Esophagus squamous epithelium (tissue), 5 donors: ENCODE data around the gene PLA2G3. TPM values are rescaled to one million over a fixed set of nuclear protein-coding genes. Genes with fewer than 3 reads are reported as not detected.
A peak's percentile ranks its signal among the peaks of the same experiment; 100 is the strongest.

Source experiments
- DNase-seq: peaks from one replicate; lab custom pipeline; 2025; lab: John Stamatoyannopoulos, UW
- H3K27ac ChIP-seq, 4 donors: fragments of 200-600 bp; sonication (generic); one replicate each; pipeline ENCODE4 v1.5.1; 2016 to 2019; ENCODE audit warnings: mild to moderate bottlenecking in 1 of 4
- H3K27me3 ChIP-seq, 4 donors: fragments of 200-600 bp; sonication (generic); 1 replicate in 3 of 4; 2 replicates in 1 of 4; pipeline versions ENCODE4 v1.5.1 to v1.6.0; 2017 to 2021; ENCODE audit warnings: antibody characterized with exemption in 1 of 4
- H3K36me3 ChIP-seq, 3 donors: fragments of 200-600 bp; sonication (generic); one replicate each; pipeline ENCODE4 v1.5.1; 2016 to 2019
- H3K4me1 ChIP-seq, 3 donors: fragments of 200-600 bp; sonication (generic); one replicate each; pipeline ENCODE4 v1.5.1; 2017 to 2019
- H3K4me3 ChIP-seq, 4 donors: fragments of 200-600 bp; sonication (generic); 1 replicate in 3 of 4; 2 replicates in 1 of 4; pipeline ENCODE4 v1.5.1; 2016 to 2019; ENCODE audit warnings: mild to moderate bottlenecking in 2 of 4, moderate library complexity in 1 of 4
- H3K9me3 ChIP-seq, 3 donors: fragments of 200-600 bp; sonication (generic); one replicate each; pipeline ENCODE4 v1.5.1; 2016 to 2019
- POLR2A ChIP-seq, 4 donors: fragments of 450-650 bp; IDR thresholded peaks; one replicate each; pipeline ENCODE4 v1.6.1; 2017; ENCODE audit warnings: antibody characterized with exemption in 4 of 4, mild to moderate bottlenecking in 4 of 4, moderate library complexity in 3 of 4
- WGBS, 2 donors: methylation state at CpG; one replicate each; pipeline ENCODE4 v1.1.5; 2018; 5-methylcytosine and 5-hydroxymethylcytosine counted together
- intact Hi-C: fragments of 100-400 bp; cut with DNase I; formaldehyde crosslinking; loops from one replicate; pipeline ENCODE4 v1.15.0; 2022
- total RNA-seq, 4 donors: library from RNA; depleted of rRNA; stranded (reverse); fragments of >200 nt; gene quantifications; one replicate each; pipeline ENCODE4 v1.1.0, GENCODE V29; 2016
- TF ChIP-seq, protein P1 (sequence below), 6 experiments: fragments of 450-650 bp in 4 of 6; fragments of 200-600 bp in 2 of 6; sonication (generic) in 2 of 6; IDR thresholded peaks; one replicate each; pipeline ENCODE4 v1.5.1; 2016 to 2019; ENCODE audit warnings: antibody characterized with exemption in 6 of 6, mild to moderate bottlenecking in 4 of 6, moderate library complexity in 4 of 6
- donor health status: DM: yes; HTN: yes; CAD: no.

Gene PLA2G3
- total RNA-seq, 4 donors from 2014 or later, result 5.0 to 27.0 (median 7.8) TPM

DNA sequence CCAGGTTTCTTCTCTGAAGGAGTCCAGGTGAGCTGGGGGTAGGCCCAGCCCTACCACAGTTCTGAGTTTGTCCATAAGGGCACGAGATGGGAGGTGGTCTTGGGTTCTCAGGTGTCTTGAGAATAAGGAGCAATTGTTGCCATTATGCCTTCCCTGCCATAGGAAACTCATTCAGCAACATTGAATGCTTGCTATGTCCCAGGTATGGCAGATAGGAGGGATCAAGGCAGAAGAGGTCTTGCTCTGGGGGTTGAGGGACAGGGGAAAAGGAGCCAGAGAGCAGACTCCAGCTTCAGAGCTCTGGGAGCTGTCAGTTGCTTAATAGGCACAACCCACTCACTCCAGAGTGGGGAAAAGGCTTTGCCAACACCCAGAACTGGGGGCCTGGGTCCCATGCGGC lies 37.2 kb downstream of the PLA2G3 start:
- no peak overlapping the region for H3K4me3 ChIP-seq
- DNase-seq, result no peak
- H3K27ac ChIP-seq, result peak overlapping the region; percentile 58 to 95 (median 90)
- H3K27me3 ChIP-seq, result no peaks in the 10 kb centered on the region
- peaks cover 17 to 97% (median 31%) of the 10 kb centered on the region in 3 donors for H3K4me1 ChIP-seq
- H3K36me3 ChIP-seq, result peaks cover 8 to 51% (median 13%) of the 10 kb centered on the region in 3 donors
- 55 to 71% methylated on average over 1 to 2 of the region's 2 CpGs for WGBS, 2 donors
- no peaks in the 10 kb centered on the region for H3K9me3 ChIP-seq
- intact Hi-C loops, result no loop called here
- no peak for TF ChIP-seq POLR2A (IDR thresholded peaks at IDR 0.05)
- TF ChIP-seq, protein P1, sequence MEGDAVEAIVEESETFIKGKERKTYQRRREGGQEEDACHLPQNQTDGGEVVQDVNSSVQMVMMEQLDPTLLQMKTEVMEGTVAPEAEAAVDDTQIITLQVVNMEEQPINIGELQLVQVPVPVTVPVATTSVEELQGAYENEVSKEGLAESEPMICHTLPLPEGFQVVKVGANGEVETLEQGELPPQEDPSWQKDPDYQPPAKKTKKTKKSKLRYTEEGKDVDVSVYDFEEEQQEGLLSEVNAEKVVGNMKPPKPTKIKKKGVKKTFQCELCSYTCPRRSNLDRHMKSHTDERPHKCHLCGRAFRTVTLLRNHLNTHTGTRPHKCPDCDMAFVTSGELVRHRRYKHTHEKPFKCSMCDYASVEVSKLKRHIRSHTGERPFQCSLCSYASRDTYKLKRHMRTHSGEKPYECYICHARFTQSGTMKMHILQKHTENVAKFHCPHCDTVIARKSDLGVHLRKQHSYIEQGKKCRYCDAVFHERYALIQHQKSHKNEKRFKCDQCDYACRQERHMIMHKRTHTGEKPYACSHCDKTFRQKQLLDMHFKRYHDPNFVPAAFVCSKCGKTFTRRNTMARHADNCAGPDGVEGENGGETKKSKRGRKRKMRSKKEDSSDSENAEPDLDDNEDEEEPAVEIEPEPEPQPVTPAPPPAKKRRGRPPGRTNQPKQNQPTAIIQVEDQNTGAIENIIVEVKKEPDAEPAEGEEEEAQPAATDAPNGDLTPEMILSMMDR (IDR thresholded peaks at IDR 0.05), result no peak

DNA sequence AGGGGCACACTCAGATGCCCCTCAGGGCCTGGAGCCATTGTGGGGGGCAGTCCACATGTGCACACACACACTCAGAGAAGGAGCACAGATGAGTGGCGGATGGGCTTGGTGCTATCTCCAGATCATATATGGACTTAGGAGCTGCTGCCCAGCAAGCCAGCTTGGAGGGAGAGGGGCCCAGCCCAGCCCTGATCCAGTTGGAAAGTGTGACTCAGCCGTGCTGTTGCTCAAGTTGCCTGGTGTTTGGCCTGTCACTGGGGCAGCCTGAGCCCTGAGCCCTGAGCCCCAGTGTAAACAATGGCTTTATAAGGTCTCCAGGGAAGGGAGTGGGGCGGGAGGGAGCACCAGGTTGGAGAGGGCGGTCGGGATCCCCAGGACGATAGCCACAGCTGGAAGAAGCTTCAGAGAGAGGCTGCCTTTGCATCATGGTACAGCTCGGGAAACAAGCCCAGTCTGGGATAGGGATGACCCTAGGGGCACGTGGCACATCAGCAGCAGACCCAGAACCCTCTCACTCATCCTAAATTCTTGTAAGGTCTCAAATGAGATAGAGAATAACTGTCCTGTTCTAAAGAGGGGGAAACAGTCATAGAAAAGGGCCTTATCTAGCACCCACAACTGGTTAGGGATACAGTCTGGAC lies 37.7 kb downstream of the PLA2G3 start:
- H3K27ac ChIP-seq, result peak overlapping the region; percentile 58 to 95 (median 90)
- H3K4me3 ChIP-seq, result no peak overlapping the region
- H3K9me3 ChIP-seq, result no peaks in the 10 kb centered on the region
- intact Hi-C loops, result no loop called here
- 60% methylated on average over 1 to 6 of the region's 8 CpGs for WGBS, 2 donors
- H3K4me1 ChIP-seq, result peaks cover 12 to 96% (median 28%) of the 10 kb centered on the region in 3 donors
- peaks cover 8 to 56% (median 13%) of the 10 kb centered on the region in 3 donors for H3K36me3 ChIP-seq
- DNase-seq, result no peak
- no peaks in the 10 kb centered on the region for H3K27me3 ChIP-seq
- no peak for TF ChIP-seq POLR2A (IDR thresholded peaks at IDR 0.05)
- TF ChIP-seq, protein P1 (IDR thresholded peaks at IDR 0.05), result no peak

DNA sequence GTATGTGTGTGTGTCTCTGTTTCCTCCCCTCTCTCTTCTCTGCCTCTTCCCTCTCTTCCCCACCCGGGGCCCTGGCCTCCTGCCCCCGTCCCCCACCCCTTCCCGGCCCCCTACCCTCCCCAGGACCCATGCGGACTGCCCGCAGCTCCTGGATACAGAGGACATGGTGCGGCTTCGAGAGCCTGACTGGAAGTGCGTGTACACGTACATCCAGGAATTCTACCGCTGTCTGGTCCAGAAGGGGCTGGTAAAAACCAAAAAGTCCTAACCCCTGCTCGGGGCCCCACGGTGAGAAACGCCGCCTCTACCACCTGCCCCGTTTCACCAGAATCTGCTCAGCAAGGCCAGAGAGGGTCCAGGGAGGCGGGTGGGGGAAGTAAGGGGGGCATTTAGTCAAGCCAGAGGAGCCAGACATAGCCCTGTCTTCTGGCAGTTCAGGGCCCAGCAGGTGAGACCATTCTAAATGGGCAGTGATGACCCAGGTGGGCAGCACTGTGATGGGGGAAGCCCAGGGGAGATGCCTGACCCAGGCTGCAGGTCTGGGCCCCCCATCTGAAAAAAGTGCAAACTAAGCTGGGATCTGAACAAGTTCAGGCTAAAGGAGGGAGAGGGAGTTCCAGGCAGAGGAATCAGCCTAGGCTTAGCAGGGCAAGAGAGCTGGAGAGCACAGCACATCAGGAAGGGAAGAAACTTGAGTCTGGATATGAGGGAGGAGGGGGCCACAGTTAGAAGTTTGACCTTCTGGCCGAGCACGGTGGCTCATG lies 39.4 kb downstream of the PLA2G3 start:
- Histone ChIP-seq H3K9me3 (no peaks in the 10 kb centered on the region), H3K4me3 (no peak overlapping the region), H3K27me3 (no peaks in the 10 kb centered on the region), H3K4me1 (peaks cover 12 to 90% (median 28%) of the 10 kb centered on the region in 3 donors), H3K27ac (peak overlapping the region; percentile 2 to 95 (median 86)), H3K36me3 (peaks cover 18 to 73% (median 27%) of the 10 kb centered on the region in 3 donors)
- TF ChIP-seq, protein P1 (IDR thresholded peaks at IDR 0.05), result no peak
- TF ChIP-seq POLR2A (IDR thresholded peaks at IDR 0.05), result no peak
- no peak for DNase-seq
- intact Hi-C loops, result no loop called here
- 83 to 86% methylated on average over 2 of the region's 18 CpGs for WGBS, 2 donors

DNA sequence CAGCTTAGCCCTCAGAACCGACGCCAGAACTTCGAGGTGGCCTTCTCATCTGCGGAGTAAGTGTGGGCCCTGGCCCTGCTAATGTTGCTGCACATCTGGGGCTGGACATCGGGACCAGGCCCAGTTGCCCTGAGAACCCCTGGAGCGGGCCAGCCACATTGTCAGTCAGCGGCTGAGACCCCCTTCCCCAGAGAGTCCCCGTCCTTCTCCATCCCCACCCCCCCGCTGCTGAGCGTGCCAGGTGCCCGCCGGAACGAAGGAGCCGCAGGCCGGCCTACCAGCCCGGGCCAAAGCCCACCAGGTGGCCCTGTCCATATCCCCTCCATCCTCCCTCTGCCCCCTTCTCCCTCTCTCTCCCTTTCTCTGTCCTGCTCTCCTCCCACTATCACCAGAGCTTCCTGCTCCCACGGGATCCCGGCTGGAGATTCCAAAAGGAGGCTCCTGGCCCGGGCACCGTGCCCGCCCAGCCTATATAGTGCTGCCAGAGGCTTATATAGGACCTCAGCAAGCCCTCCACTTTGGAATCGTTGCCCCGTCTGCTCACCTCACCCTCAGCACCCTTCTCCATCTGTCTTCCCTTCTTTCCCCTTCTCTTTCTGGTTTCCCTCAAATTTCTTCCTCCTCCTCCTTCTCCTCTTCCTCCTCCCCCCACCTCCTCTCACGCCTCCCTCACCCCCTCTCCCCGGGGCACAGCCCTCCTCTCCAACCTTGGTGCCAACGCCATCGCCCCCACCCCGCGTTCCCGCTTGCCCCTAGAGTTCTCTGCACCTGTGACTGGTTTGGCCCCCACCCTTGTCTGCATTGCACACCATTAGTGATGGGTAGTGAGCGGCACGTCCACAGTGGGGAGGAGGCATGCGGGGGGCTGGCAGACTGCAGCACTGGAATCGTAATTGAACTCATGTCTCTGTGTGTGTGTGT lies 40.2 kb downstream of the PLA2G3 start:
- peaks cover 12 to 88% (median 25%) of the 10 kb centered on the region in 3 donors for H3K4me1 ChIP-seq
- TF ChIP-seq, protein P1 (IDR thresholded peaks at IDR 0.05), result no peak
- no peak for TF ChIP-seq POLR2A (IDR thresholded peaks at IDR 0.05)
- peak overlapping the region in 3 of 4 donors; percentile 78 to 95 (median 94) for H3K27ac ChIP-seq
- DNase-seq, result no peak
- H3K36me3 ChIP-seq, result peaks cover 26 to 78% (median 29%) of the 10 kb centered on the region in 3 donors
- no peak overlapping the region for H3K4me3 ChIP-seq
- WGBS, 2 donors, result 84 to 88% methylated on average over 21 to 32 of the region's 34 CpGs
- no peaks in the 10 kb centered on the region for H3K9me3 ChIP-seq
- no peaks in the 10 kb centered on the region for H3K27me3 ChIP-seq
- intact Hi-C loops, result no loop called here
